HepG2 (cell line): ENCODE data around the gene SS18L1. TPM values are rescaled to one million over a fixed set of nuclear protein-coding genes. Genes with fewer than 3 reads are reported as not detected.
A peak's percentile ranks its signal among the peaks of the same experiment; 100 is the strongest.

Experiments
- ARHGAP35 ChIP-seq: sonication (generic); formaldehyde crosslinking; IDR thresholded peaks from 2 replicates; pipeline ENCODE4 v1.9.0; 2022; ENCODE audit warnings: mild to moderate bottlenecking, inconsistent platforms, moderate library complexity, missing genetic modification reagents, borderline replicate concordance
- CAMTA2 ChIP-seq: sonication (generic); formaldehyde crosslinking; IDR thresholded peaks from 2 replicates; pipeline ENCODE4 v1.4.0; 2020; ENCODE audit warnings: mild to moderate bottlenecking, missing genetic modification reagents, borderline replicate concordance
- ESRRA ChIP-seq: sonication (generic); formaldehyde crosslinking; IDR thresholded peaks from 2 replicates; pipeline ENCODE4 v1.5.1; 2020; ENCODE audit warnings: mild to moderate bottlenecking, low read depth, missing genetic modification reagents
- MZF1 ChIP-seq: sonication (generic); formaldehyde crosslinking; IDR thresholded peaks from 2 replicates; pipeline ENCODE4 v1.8.1; 2023; ENCODE audit warnings: mild to moderate bottlenecking, missing genetic modification reagents, borderline replicate concordance
- POLR2G ChIP-seq: fragments of 200-400 bp; formaldehyde crosslinking; IDR thresholded peaks from 2 replicates; pipeline ENCODE4 v1.6.1; 2018; ENCODE audit warnings: mild to moderate bottlenecking, low read depth, low read length, moderate library complexity
- SMAD1 ChIP-seq: sonication (generic); formaldehyde crosslinking; IDR thresholded peaks from 2 replicates; pipeline ENCODE4 v1.4.0; 2020; ENCODE audit warnings: missing genetic modification reagents, low read depth, mild to moderate bottlenecking, borderline replicate concordance
- SP4 ChIP-seq: sonication (generic); formaldehyde crosslinking; IDR thresholded peaks from 2 replicates; pipeline ENCODE4 v1.8.1; 2023; ENCODE audit warnings: mild to moderate bottlenecking, missing genetic modification reagents
- SRSF4 ChIP-seq: fragments of 200-400 bp; formaldehyde crosslinking; IDR thresholded peaks from one replicate; pipeline ENCODE4 v1.6.1; 2018; ENCODE audit warnings: mild to moderate bottlenecking, low read depth, low read length, moderate library complexity; ENCODE audit not compliant: poor library complexity, severe bottlenecking
- TCF7 ChIP-seq: sonication (generic); IDR thresholded peaks from 2 replicates; pipeline ENCODE4 v1.6.1; 2016; ENCODE audit warnings: antibody characterized with exemption, low read depth
- THAP8 ChIP-seq: sonication (generic); formaldehyde crosslinking; IDR thresholded peaks from 2 replicates; pipeline ENCODE4 v1.5.1; 2020; ENCODE audit warnings: missing genetic modification reagents, mild to moderate bottlenecking, borderline replicate concordance
- TRAFD1 ChIP-seq: sonication (generic); formaldehyde crosslinking; IDR thresholded peaks from 2 replicates; pipeline ENCODE4 v1.5.1; 2020; ENCODE audit warnings: missing genetic modification reagents, mild to moderate bottlenecking, borderline replicate concordance
- ZBTB49 ChIP-seq: sonication (generic); formaldehyde crosslinking; IDR thresholded peaks from 2 replicates; pipeline ENCODE4 v1.4.0; 2020; ENCODE audit warnings: missing genetic modification reagents, borderline replicate concordance
- ZMYM3 ChIP-seq: sonication (generic); formaldehyde crosslinking; IDR thresholded peaks from 2 replicates; pipeline ENCODE4 v1.5.1; 2020; ENCODE audit warnings: mild to moderate bottlenecking, missing genetic modification reagents
- ZNF292 ChIP-seq: sonication (generic); formaldehyde crosslinking; IDR thresholded peaks from 2 replicates; pipeline ENCODE4 v1.8.1; 2022; ENCODE audit warnings: mild to moderate bottlenecking, low read depth, missing genetic modification reagents, borderline replicate concordance
- ZNF768 ChIP-seq: sonication (generic); formaldehyde crosslinking; IDR thresholded peaks from 2 replicates; pipeline ENCODE4 v1.4.0; 2020; ENCODE audit warnings: missing genetic modification reagents
- polyA plus RNA-seq, 8 experiments: library from polyadenylated mRNA; depleted of rRNA in 3 of 8; stranded (reverse) in 7 of 8; unstranded in 1 of 8; fragments of >200 nt; fragmentation: Illumina TruSeq in 4 of 8; extraction: Trizol in 4 of 8; gene quantifications; 2 replicates each; pipeline versions ENCODE4 v1.2.1 to v1.2.3, GENCODE V29; 2011 to 2016; ENCODE audit warnings: low read depth in 4 of 8, missing spikeins in 1 of 8, mixed read lengths in 1 of 8; ENCODE audit not compliant: insufficient read depth in 1 of 8
- total RNA-seq, 5 experiments: library from RNA; depleted of rRNA; stranded (reverse); fragments of >200 nt; fragmentation: Illumina TruSeq; extraction: Trizol; gene quantifications; 2 replicates each; pipeline ENCODE4 v1.2.3, GENCODE V29; 2016; ENCODE audit warnings: low read depth in 1 of 5
- TF ChIP-seq, protein P1 (sequence below): sonication (generic); formaldehyde crosslinking; IDR thresholded peaks from 2 replicates; pipeline ENCODE4 v1.4.0; 2020; ENCODE audit warnings: mild to moderate bottlenecking, missing genetic modification reagents

Gene SS18L1
- total and polyA plus RNA-seq, 2 of the 13 experiments (the other 11 are each of a cell fraction or from before 2014, with no cell fraction given), result 17.8 to 27.6 TPM

DNA sequence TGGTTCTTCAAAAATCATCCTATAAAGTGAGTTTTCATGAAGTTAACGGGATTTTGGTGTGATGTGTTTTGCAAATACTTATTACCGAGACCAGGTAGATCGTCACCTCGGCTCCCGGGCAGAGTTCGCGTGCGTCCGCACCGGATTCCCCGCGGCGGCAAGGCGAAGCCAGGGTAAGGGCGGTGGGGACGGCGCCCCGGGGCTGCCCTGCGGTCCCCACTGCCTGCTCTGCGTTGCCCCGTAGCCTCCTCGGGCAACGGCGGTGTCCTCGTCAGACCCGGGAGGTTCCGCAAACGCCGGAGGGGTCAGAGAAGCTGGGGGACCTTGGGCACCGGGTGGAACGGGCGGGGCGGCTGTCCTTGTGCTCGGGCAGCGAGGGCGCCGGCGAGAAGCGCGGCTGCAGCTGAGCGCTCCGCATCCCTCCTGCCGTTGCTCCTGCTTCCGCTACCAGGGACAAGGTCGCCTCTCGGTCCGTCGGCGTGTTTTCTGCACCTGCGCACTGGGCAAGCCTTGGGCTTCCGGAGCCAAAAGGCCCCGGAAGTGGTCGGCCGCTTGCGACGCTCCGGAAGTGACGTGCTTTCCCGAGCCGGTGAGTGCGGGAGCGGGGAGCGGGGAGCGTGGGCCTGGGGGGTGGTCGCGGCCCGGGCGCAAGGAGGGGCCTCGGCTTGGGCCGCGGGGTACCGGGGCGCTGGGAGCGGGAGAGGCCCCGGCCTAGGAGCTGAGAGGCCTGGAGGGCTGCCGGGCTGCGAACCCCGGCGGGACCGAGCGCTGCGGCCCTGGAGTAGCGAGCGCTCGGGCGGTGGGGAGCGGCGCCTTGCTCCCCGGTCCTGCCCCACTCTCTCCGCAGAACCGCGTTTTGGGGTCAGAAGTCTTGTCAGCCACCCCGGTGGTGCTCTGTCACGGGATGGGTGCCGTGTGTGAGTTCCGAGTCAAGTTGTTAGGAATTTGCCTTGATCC, 39.2 kb downstream of the SS18L1 start, which contains the start of gene MTG2 (continued):
- TF ChIP-seq TRAFD1 (CRISPR knock-in tag) (0 out of 2 replicates have a peak, but pooled peaks have one; percentile 78), SMAD1 (peak; percentile 99; the same call in 1 of the 2 replicates), ZBTB49 (CRISPR knock-in tag) (peak; percentile 66; the same call in 1 of the 2 replicates), ZMYM3 (CRISPR knock-in tag) (peak; percentile 68), ZNF768 (CRISPR knock-in tag) (peak; percentile 87), SRSF4 (peak; percentile 79), THAP8 (peak; percentile 98; the same call in 1 of the 2 replicates), ESRRA (CRISPR knock-in tag) (peak; percentile 96), SP4 (CRISPR knock-in tag) (peak; percentile 76), MZF1 (CRISPR knock-in tag) (peak; percentile 99; the same call in 1 of the 2 replicates), CAMTA2 (CRISPR knock-in tag) (peak; percentile 75), ZNF292 (peak; percentile 89), POLR2G (peak; percentile 100), ARHGAP35 (CRISPR knock-in tag) (peak; percentile 99), TCF7 (no peak)
- TF ChIP-seq, protein P1, sequence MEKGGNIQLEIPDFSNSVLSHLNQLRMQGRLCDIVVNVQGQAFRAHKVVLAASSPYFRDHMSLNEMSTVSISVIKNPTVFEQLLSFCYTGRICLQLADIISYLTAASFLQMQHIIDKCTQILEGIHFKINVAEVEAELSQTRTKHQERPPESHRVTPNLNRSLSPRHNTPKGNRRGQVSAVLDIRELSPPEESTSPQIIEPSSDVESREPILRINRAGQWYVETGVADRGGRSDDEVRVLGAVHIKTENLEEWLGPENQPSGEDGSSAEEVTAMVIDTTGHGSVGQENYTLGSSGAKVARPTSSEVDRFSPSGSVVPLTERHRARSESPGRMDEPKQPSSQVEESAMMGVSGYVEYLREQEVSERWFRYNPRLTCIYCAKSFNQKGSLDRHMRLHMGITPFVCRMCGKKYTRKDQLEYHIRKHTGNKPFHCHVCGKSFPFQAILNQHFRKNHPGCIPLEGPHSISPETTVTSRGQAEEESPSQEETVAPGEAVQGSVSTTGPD (CRISPR knock-in tag), result no peak
